GM19240 (cell line): ENCODE measurements around the gene NCEH1.
"Not testable (repeated sequence)": the region's sequence is repeated elsewhere in the genome, so short reads cannot be mapped to it uniquely, and the experiment has no call there.

Experiments used
- DNase-seq: peaks from one replicate; pipeline ENCODE4 v3.0.0; 2011; ENCODE audit warnings: low spot score; ENCODE audit not compliant: insufficient read length

The NCEH1 gene

GRCh38 chr3:172708921-172709773, 1.7 kb downstream of the NCEH1 start:
- DNase-seq: no peak

GRCh38 chr3:172707967-172708366, 2.9 kb downstream of the NCEH1 start:
- no peak for DNase-seq

- DNase-seq: no peak
These were observed 3.8 kb downstream of the NCEH1 start for GRCh38 chr3:172707030-172707429.

GRCh38 chr3:172705170-172705569, 5.7 kb downstream of the NCEH1 start:
- DNase-seq: no peak

GRCh38 chr3:172704001-172704400, 6.9 kb downstream of the NCEH1 start:
- DNase-seq: no peak

- not testable (repeated sequence) for DNase-seq
These were observed 8.1 kb downstream of the NCEH1 start for GRCh38 chr3:172702731-172703130.

- DNase-seq: no peak
These were observed 8.6 kb downstream of the NCEH1 start for GRCh38 chr3:172702256-172702655.

- no peak for DNase-seq
These were observed 9.1 kb downstream of the NCEH1 start for GRCh38 chr3:172701751-172702150.

GRCh38 chr3:172700936-172701455, 9.9 kb downstream of the NCEH1 start:
- no peak for DNase-seq

- no peak for DNase-seq
These were observed 10.6 kb downstream of the NCEH1 start for GRCh38 chr3:172700256-172700655.

GRCh38 chr3:172699031-172699430, 11.8 kb downstream of the NCEH1 start:
- no peak for DNase-seq

- no peak for DNase-seq
These were observed 12.2 kb downstream of the NCEH1 start for GRCh38 chr3:172698631-172699030.

GRCh38 chr3:172697558-172697957, 13.3 kb downstream of the NCEH1 start:
- no peak for DNase-seq

- DNase-seq: no peak
These were observed 14.5 kb downstream of the NCEH1 start for GRCh38 chr3:172696357-172696756.

- no peak for DNase-seq
These were observed 16.2 kb downstream of the NCEH1 start for GRCh38 chr3:172694573-172695246.

GRCh38 chr3:172692751-172693338, 18.0 kb downstream of the NCEH1 start:
- no peak for DNase-seq

- DNase-seq: no peak
These were observed 19.9 kb downstream of the NCEH1 start for GRCh38 chr3:172690936-172691335.

GRCh38 chr3:172688588-172688987, 22.3 kb downstream of the NCEH1 start:
- no peak for DNase-seq

- no peak for DNase-seq
These were observed 23.4 kb downstream of the NCEH1 start for GRCh38 chr3:172687501-172687900.

GRCh38 chr3:172685331-172686214, 25.3 kb downstream of the NCEH1 start:
- DNase-seq: no peak

GRCh38 chr3:172680684-172681083, 30.2 kb downstream of the NCEH1 start:
- DNase-seq: no peak
